ENCODE results near the gene KCNJ5.

The KCNJ5 gene

GRCh38 chr11:128920666-128921065 lies 29.5 kb downstream of the KCNJ5 start:
- TF ChIP-seq CTCF (conservative IDR thresholded peaks at IDR 0.05; ENCODE audit: low read depth), result no peak
- no peak for DNase-seq (ENCODE audit: low spot score)
- ChIA-PET CTCF (interaction anchor here (0.6 to 0.7 kb wide), 2 partner anchors 48 to 1974 kb away, joined by 3 read pairs; no protein-coding TSS in a partner anchor), POLR2A (ENCODE audit: low non-redundant PET) (no interaction called here)
- H3K27ac ChIP-seq, result no peak overlapping the region

DNA sequence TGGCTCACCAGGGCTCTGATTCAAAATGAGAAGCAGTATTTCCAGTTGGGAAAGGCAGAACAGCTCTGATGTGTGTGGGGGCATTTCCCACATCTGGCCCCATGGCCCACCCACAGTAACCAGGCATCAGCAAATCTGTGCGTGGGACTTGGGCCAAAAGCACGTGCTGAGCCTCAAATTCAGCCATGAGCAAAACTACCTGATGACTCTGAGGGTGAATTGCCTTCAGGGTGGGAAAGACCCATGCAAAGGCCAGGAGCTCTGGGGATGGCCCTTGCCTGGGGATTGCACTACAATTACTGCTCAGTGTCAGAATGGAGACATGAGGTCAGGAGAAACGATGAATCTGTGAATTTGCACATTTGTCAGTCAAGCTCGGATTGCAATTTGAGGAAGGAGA lies 30.6 kb downstream of the KCNJ5 start:
- no peak overlapping the region for H3K27ac ChIP-seq
- no peak for DNase-seq (ENCODE audit: low spot score)
- POLR2A ChIA-PET (ENCODE audit: low non-redundant PET), result no interaction called here
- no peak for TF ChIP-seq CTCF (conservative IDR thresholded peaks at IDR 0.05; ENCODE audit: low read depth)
- CTCF ChIA-PET, result no interaction called here

DNA sequence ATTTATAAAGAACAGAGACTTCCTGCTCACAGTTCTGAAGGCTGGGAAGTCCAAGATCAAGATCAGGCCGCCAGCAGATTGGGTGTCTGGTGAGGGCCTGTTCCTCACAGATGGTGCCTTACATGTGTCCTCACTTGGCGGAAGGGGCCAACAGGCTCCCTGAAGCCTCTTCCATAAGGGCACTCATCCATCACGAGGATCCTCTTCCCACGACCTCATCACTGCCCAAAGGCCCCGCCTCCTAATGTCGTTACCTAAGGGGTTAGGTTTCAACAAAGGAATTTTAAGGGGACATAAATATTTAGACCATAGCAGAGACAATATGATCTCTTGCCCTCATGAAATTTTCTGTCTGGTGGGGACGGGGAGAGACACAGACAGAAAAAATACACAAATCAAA lies 32.9 kb downstream of the KCNJ5 start:
- ChIA-PET POLR2A (ENCODE audit: low non-redundant PET) (no interaction called here), CTCF (no interaction called here)
- no peak for DNase-seq (ENCODE audit: low spot score)
- H3K27ac ChIP-seq, result no peak overlapping the region
- TF ChIP-seq CTCF (conservative IDR thresholded peaks at IDR 0.05; ENCODE audit: low read depth), result no peak

- no peak overlapping the region for H3K27ac ChIP-seq
- ChIA-PET CTCF (no interaction called here), POLR2A (ENCODE audit: low non-redundant PET) (no interaction called here)
- TF ChIP-seq CTCF (conservative IDR thresholded peaks at IDR 0.05; ENCODE audit: low read depth), result no peak
- DNase-seq (ENCODE audit: low spot score), result no peak
These were observed 33.5 kb downstream of the KCNJ5 start for GRCh38 chr11:128924510-128925249.

DNA sequence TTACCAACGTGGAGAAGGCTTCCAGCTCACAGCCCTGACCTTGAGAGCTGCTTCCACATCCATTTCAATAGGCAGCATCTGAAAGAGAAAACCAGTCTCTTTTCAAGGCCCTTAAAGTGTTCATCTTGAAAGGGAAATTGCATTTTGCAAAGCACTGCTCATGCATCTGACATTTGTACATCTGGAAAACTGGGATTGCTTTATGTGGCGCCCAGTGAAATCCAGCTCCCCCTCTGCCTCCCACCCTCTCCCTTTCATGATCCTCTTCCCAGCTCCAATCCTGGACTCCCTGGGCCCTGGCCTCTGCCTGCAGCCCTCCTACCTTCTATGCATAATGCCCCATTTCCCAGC lies 34.1 kb downstream of the KCNJ5 start:
- no peak overlapping the region for H3K27ac ChIP-seq
- ChIA-PET POLR2A (ENCODE audit: low non-redundant PET) (no interaction called here), CTCF (no interaction called here)
- no peak for TF ChIP-seq CTCF (conservative IDR thresholded peaks at IDR 0.05; ENCODE audit: low read depth)
- DNase-seq (ENCODE audit: low spot score), result no peak

GRCh38 chr11:128926000-128926399 lies 34.8 kb downstream of the KCNJ5 start:
- CTCF ChIA-PET, result no interaction called here
- POLR2A ChIA-PET (ENCODE audit: low non-redundant PET), result no interaction called here
- no peak overlapping the region for H3K27ac ChIP-seq
- DNase-seq (ENCODE audit: low spot score), result no peak
- TF ChIP-seq CTCF (conservative IDR thresholded peaks at IDR 0.05; ENCODE audit: low read depth), result no peak

Data from RWPE1 (cell line).